ENCODE measurements around the gene VWA3B.
"Not testable (repeated sequence)": the region's sequence is repeated elsewhere in the genome, so short reads cannot be mapped to it uniquely, and the experiment has no call there.

VWA3B gene

DNA sequence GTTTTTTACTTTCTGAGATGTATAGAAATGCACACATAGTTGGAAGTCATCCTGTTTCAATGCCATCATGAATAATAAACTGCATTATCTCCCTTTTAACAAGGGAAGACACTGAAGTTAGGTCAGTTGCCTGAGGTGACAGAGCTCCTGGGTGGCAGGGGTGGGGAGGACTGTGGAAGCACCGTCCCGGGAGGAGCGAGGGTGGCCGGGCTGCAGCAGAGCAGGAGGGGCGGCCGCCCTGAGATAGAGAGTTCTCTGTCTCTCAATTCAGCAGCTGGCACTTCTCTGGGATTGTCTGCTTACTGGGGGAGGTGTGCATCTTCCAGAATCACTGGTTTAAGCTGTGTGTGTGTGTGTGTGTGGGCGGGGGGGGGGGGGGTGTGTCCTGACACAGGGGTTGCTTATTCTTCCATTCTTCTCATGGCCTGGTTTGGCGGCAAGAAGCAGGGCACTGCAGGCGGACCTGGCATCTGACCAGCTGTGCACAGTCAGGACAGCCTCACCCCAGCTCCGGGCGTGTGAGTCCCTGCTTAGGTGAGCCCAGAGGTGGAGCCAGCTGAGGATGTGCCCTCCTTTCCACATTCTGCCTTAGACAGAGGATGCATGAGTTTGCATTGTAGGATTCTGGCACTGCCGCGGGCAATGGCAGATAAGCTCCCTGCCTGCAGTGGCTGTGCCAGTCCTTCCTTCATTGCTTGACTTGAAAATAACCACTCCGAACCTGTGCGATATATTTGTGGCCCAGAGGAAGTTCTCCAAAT lies 40.4 kb downstream of the VWA3B start:
- TF ChIP-seq, protein P1, sequence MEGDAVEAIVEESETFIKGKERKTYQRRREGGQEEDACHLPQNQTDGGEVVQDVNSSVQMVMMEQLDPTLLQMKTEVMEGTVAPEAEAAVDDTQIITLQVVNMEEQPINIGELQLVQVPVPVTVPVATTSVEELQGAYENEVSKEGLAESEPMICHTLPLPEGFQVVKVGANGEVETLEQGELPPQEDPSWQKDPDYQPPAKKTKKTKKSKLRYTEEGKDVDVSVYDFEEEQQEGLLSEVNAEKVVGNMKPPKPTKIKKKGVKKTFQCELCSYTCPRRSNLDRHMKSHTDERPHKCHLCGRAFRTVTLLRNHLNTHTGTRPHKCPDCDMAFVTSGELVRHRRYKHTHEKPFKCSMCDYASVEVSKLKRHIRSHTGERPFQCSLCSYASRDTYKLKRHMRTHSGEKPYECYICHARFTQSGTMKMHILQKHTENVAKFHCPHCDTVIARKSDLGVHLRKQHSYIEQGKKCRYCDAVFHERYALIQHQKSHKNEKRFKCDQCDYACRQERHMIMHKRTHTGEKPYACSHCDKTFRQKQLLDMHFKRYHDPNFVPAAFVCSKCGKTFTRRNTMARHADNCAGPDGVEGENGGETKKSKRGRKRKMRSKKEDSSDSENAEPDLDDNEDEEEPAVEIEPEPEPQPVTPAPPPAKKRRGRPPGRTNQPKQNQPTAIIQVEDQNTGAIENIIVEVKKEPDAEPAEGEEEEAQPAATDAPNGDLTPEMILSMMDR (IDR thresholded peaks at IDR 0.05), result no peak
- Histone ChIP-seq H3K27me3 (no peaks in the 10 kb centered on the region), H3K36me3 (no peaks in the 10 kb centered on the region), H3K4me1 (ENCODE audit: control insufficient read depth in 1 of 2, insufficient read depth in 1 of 2, low read depth in 1 of 2, low read length in 1 of 2) (no peaks in the 10 kb centered on the region), H3K27ac (no peak overlapping the region), H3K9me3 (no peaks in the 10 kb centered on the region), H3K4me3 (ENCODE audit: low read depth in 1 of 2, low read length in 1 of 2) (no peak overlapping the region)

DNA sequence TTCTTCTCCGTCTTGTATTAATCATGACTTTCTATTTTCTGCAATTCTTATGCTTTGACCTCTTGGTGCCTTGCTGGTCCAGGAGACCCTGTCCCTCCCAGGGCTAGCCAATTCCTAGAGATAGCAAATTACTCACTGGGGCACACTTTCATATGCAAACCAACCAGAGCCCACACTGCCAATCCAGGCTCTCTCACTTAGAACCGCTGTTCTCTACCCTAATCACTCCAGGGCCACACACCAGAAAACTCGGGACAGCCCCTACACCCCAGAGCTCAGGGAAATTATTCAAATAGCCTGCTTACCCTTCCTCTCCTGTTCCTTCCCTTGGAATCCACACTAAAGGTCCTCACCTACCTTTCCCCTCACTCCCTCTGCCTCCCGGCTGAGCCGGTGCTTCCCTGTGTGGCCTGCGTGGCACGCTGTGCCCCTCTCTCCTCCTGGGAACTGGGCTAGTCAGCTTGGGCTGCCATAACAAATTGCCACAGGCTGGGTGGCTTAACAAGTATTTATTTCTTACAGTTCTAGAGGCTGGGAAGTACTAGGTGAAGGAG lies 41.7 kb downstream of the VWA3B start:
- Histone ChIP-seq H3K27ac (no peak overlapping the region), H3K4me3 (ENCODE audit: low read depth in 1 of 2, low read length in 1 of 2) (no peak overlapping the region), H3K4me1 (ENCODE audit: control insufficient read depth in 1 of 2, insufficient read depth in 1 of 2, low read depth in 1 of 2, low read length in 1 of 2) (no peaks in the 10 kb centered on the region), H3K36me3 (no peaks in the 10 kb centered on the region), H3K27me3 (no peaks in the 10 kb centered on the region), H3K9me3 (no peaks in the 10 kb centered on the region)
- TF ChIP-seq, protein P1 (IDR thresholded peaks at IDR 0.05), result no peak

DNA sequence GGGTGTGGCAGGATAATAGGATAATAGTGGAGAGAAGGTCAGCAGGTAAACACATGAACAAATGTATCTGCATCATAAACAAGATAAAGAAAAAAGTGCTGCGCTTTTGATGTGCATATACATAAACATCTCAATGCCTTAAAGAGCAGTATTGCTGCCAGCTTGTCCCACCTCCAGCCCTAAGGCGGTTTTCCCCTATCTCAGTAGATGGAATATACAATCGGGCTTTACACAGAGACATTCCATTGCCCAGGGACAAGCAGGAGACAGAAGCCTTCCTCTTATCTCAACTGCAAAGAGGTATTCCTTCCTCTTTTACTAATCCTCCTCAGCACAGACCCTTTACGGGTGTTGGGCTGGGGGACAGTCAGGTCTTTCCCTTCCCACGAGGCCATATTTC lies 43.1 kb downstream of the VWA3B start:
- H3K27me3 ChIP-seq; H3K4me3 ChIP-seq (ENCODE audit: low read depth in 1 of 2, low read length in 1 of 2); H3K27ac ChIP-seq; H3K36me3 ChIP-seq; H3K9me3 ChIP-seq; H3K4me1 ChIP-seq (ENCODE audit: control insufficient read depth in 1 of 2, insufficient read depth in 1 of 2, low read depth in 1 of 2, low read length in 1 of 2): not testable (repeated sequence)

DNA sequence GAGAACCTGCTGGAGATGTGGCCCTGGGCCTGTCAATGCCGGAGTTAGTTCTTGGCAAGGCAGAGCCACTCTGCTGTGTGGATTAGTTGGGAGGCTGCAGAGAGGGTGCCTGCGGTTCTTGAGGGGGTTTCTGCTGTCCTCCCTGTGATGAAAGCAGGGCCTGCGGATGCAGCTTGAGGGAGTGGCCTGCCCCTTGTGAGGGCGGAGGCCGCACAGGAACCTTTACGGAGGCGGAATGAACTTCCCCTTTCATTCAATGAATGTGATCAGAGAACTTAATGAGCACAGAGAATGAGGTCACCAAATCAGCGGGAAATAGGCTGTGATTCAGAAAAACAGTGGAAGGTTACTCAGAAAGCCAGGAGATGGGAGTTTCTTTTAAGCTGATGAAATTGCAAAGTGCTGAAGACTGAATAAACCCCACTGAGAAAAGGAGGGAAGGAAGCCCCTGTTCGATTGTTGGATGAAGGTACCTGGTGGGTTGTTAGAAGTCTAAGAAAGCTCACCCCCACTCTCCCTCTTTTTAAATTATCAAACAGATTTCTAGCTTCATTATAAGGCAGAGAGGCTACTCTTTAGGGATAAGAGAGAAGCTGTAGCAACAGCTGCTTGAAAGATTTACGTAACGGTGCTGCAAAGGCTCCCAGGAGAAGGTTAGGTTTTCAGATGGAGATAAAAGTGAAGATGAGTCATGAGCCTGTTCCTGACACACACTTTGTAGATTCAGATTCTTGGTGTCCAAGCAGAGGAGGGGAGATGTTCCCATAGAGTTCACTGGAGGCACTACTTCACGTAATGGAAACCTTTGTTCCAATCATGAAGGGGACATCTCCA lies 47.4 kb downstream of the VWA3B start:
- no peak overlapping the region for H3K4me3 ChIP-seq (ENCODE audit: low read depth in 1 of 2, low read length in 1 of 2)
- H3K36me3 ChIP-seq, result no peaks in the 10 kb centered on the region
- H3K9me3 ChIP-seq, result no peaks in the 10 kb centered on the region
- H3K4me1 ChIP-seq (ENCODE audit: control insufficient read depth in 1 of 2, insufficient read depth in 1 of 2, low read depth in 1 of 2, low read length in 1 of 2), result peaks cover 4 to 6% of the 10 kb centered on the region in 2 experiments
- H3K27me3 ChIP-seq, result no peaks in the 10 kb centered on the region
- H3K27ac ChIP-seq, result no peak overlapping the region
- TF ChIP-seq, protein P1 (IDR thresholded peaks at IDR 0.05), result no peak

DNA sequence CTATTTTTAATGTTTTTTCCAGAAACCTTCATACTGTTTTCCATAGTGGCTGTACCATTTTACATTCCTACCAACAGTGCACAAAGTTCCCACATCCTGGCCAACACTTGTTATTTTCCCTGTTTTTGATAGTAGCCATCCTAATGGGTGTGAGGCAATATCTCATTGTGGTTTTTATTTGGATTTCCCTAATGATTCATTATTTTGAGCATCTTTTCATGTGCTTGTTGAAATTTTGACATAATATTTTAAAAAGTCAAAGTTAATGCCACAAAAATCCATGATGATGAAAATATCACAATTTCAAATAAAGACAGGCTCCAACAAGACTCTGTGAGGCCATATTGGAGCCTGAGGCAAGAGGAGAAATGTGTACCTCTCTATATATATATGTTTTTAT lies 50.2 kb downstream of the VWA3B start:
- TF ChIP-seq, protein P1 (IDR thresholded peaks at IDR 0.05), result no peak

DNA sequence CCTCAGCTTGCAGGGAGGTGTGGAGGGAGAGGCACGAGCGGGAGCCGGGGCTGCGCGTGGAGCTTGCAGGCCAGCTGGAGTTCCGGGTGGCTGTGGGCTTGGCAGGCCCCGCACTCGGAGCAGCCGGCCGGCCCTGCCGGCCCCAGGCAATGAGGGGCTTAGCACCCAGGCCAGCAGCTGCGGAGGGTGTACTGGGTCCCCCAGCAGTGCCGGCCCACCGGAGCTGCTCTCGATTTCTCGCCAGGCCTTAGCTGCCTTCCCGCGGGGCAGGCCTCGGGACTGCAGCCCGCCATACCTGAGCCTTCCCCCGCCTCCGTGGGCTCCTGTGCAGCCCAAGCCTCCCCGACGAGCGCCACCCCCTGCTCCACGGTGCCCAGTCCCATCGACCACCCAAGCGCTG lies 52.0 kb downstream of the VWA3B start:
- H3K27ac ChIP-seq; H3K4me3 ChIP-seq (ENCODE audit: low read depth in 1 of 2, low read length in 1 of 2); H3K27me3 ChIP-seq; H3K9me3 ChIP-seq; H3K4me1 ChIP-seq (ENCODE audit: control insufficient read depth in 1 of 2, insufficient read depth in 1 of 2, low read depth in 1 of 2, low read length in 1 of 2); H3K36me3 ChIP-seq: not testable (repeated sequence)

More for the DNA sequence above, 50.2 kb downstream of the VWA3B start:
- Histone ChIP-seq H3K4me3 (ENCODE audit: low read depth in 1 of 2, low read length in 1 of 2) (no peak overlapping the region), H3K9me3 (no peaks in the 10 kb centered on the region), H3K4me1 (ENCODE audit: control insufficient read depth in 1 of 2, insufficient read depth in 1 of 2, low read depth in 1 of 2, low read length in 1 of 2) (peaks cover 4 to 6% of the 10 kb centered on the region in 2 experiments), H3K36me3 (no peaks in the 10 kb centered on the region), H3K27me3 (no peaks in the 10 kb centered on the region), H3K27ac (no peak overlapping the region)

Data from neutrophil (primary cell).